ENCODE data around the gene UCK1.

UCK1 gene

DNA sequence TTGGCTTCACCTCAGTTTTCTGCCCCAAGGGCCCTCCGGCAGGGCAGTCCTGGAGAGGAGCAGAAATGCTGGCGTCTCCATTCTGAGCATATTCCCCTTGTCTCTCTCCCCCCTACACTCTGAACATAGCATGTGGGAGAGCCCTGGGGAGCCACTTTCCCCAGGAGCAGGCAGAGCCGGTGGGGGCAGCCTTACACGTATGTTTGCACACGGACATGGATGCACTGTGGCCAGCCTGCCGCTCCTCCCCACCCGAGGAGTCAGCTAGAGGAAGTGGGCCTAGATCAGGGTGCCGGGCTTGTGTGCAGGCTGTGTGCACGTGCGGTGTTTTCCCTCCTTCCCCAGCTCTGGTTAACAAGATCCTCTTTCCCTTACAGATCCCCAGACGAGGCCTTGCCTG is 53.7 kb downstream of the UCK1 start:
- DNase-seq (ENCODE audit: low read depth in 2 of 2): no peak

DNA sequence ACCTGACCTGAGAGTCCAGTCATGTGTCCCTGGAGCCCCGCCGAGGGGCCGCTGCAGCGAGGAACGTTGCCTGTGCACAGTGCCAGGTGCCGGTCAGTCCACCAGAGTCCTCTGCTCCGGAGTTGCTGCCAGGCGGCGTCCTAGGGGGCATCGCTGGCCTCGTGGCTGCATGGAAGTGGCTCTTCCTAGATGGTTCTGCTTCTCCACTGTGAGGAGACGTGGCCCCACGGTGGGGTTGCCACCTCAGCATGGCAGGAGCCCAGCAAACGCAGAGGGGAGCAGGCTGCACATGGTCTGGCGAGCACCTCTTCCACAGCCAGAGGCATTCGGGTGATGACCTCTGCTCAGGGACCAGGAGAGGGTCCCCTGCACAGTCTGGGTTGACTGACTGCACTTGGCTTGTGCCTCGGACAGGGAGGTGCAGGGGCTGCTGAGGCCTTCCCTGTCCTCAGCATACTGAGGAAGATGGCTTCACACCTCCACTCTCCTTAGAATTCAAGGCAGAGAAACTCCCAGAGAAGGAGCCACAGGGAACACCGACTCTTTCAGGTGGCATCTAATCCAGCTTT is 54.2 kb downstream of the UCK1 start:
- DNase-seq (ENCODE audit: low read depth in 2 of 2): no peak

DNA sequence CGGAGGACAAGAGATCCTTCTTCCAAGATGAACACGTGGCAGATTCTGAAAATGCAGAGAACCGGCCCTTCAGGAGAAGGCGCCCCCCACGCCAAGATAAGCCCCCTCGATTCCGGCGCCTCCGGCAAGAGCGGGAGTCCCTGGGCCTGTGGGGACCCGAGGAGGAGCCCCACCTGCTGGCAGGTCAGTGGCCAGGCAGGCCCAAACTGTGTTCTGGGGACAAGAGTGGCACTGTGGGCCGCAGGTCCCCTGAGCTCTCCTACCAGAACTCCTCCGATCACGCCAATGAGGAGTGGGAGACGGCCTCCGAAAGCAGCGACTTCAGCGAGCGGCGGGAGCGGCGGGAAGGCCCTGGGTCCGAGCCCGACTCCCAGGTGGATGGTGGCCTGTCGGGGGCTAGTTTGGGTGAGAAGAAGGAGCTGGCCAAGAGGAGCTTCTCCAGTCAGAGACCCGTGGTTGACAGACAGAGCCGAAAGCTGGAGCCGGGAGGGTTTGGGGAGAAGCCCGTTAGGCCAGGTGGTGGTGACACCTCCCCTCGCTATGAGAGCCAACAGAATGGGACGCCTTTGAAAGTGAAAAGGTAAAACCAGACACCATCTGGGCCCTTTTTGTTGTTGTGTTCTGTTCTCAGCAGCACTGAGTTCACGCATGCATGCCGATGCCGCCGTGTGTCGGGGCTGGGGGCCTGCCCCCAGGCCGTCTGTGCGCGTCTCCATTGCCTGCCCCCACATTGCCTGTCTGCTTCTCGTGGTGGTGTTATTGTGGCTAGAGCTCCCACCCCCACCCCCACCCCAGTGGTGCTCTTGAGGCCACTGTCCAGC is 54.9 kb downstream of the UCK1 start:
- no peak for DNase-seq (ENCODE audit: low read depth in 2 of 2)

DNA sequence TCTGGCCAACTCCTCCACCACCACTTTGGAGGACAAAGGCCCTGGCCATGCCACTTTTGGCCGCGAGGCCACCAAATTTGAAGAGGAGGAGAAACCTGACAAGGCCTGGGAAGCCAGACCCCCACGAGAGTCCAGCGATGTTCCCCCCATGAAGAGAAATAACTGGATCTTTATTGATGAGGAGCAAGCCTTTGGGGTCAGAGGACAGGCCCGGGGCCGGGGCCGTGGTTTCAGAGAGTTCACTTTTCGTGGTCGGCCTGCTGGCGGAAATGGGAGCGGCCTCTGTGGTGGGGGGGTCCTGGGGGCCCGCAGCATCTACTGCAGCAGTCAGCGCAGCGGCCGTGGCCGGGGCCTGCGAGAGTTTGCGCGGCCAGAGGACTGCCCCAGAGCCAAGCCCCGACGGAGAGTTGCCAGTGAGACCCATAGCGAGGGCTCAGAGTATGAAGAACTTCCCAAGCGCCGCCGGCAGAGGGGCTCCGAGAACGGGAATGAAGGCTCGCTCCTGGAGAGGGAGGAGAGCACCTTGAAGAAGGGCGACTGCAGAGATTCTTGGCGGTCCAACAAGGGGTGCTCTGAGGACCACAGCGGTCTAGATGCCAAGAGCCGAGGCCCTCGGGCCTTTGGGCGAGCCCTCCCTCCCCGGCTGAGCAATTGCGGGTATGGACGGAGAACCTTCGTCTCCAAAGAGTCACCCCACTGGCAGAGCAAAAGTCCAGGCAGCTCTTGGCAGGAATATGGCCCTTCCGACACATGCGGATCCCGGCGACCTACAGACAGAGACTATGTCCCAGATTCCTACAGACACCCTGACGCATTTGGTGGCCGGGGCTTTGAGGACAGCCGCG is 55.7 kb downstream of the UCK1 start:
- no peak for DNase-seq (ENCODE audit: low read depth in 2 of 2)

DNA sequence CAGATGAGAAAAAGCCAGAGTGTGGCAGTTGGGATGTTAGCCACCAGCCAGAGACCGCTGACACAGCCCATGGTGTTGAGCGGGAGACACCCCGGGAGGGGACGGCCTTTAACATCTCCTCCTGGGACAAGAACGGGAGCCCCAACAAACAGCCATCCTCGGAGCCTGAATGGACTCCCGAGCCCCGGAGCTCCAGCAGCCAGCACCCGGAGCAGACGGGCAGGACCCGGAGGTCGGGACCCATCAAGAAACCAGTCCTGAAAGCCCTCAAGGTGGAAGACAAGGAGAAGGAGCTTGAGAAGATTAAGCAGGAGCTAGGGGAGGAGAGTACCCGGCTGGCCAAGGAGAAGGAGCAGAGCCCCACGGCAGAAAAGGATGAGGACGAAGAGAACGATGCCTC is 56.4 kb downstream of the UCK1 start:
- DNase-seq (ENCODE audit: low read depth in 2 of 2): no peak

DNA sequence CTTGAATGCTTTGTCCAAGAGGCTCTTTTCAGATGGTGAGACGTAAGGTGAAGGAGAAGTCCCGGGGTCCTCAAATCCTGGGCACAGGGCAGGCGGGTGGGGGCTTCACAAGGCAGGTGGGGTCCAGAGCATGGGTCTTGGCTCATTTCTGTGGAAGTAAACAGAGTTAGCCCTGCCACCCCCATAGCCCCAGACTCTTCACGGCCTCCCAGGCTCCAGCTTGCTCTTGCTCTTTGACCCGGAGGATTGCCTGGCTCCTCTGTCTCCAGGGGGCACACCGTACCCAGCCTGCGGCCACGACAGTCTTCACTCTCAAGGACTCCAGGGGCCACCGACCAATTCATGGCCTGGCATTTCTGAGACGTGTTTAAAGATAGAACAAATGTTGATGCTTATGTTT is 57.2 kb downstream of the UCK1 start:
- no peak for DNase-seq (ENCODE audit: low read depth in 2 of 2)

Data from activated CD8-positive, alpha-beta memory T cell treated with anti-CD3 and anti-CD28 coated beads for 4 hours (primary cell).